Kidney (tissue), 14 donors: Measurements from ENCODE around the gene MRPL32. TPM values are rescaled to one million over a fixed set of nuclear protein-coding genes. Genes with fewer than 3 reads are reported as not detected.

Experiments
- DNase-seq, 5 donors: peaks; one replicate each; pipeline ENCODE4 v3.0.0-alpha.2; 2013 to 2020
- FAIRE-seq: peaks from 2 replicates; lab custom pipeline; 2012; peaks lifted over from hg19 to GRCh38; lab: Jason Lieb, UNC
- H3K27ac ChIP-seq, 2 donors: one replicate each; pipeline ENCODE4 v1.7.0; 2013; ENCODE audit warnings: low read depth in 2 of 2, low read length in 2 of 2, inconsistent platforms in 1 of 2
- H3K27me3 ChIP-seq: one replicate; pipeline ENCODE4 v1.7.1; 2013; ENCODE audit warnings: low read length, inconsistent platforms; ENCODE audit not compliant: control insufficient read depth, insufficient read depth
- H3K36me3 ChIP-seq, 3 donors: one replicate each; pipeline versions ENCODE4 v1.7.0 to v1.7.1; 2013; ENCODE audit warnings: low read length in 3 of 3, control low read depth in 1 of 3, inconsistent platforms in 1 of 3; ENCODE audit not compliant: insufficient read depth in 3 of 3, control insufficient read depth in 2 of 3
- H3K4me1 ChIP-seq, 3 donors: one replicate each; pipeline versions ENCODE4 v1.7.0 to v1.7.1; 2013; ENCODE audit warnings: low read length in 3 of 3, inconsistent platforms in 1 of 3, low read depth in 1 of 3; ENCODE audit not compliant: control insufficient read depth in 2 of 3, insufficient read depth in 2 of 3
- H3K4me3 ChIP-seq, 3 donors: one replicate each; pipeline versions ENCODE4 v1.7.0 to v1.8.1; 2013; ENCODE audit warnings: low read length in 3 of 3, control low read depth in 1 of 3, inconsistent platforms in 1 of 3
- H3K9ac ChIP-seq, 3 donors: one replicate each; pipeline versions ENCODE4 v1.7.0 to v1.7.1; 2013; ENCODE audit warnings: low read length in 3 of 3, control low read depth in 1 of 3, inconsistent platforms in 1 of 3
- H3K9me3 ChIP-seq, 3 donors: one replicate each; pipeline versions ENCODE4 v1.7.0 to v1.7.1; 2013; ENCODE audit warnings: low read length in 3 of 3, control low read depth in 1 of 3, inconsistent platforms in 1 of 3; ENCODE audit not compliant: control insufficient read depth in 2 of 3, insufficient read depth in 1 of 3
- CTCF ChIP-seq: IDR thresholded peaks from 3 replicates; pipeline ENCODE4 v1.5.1; 2012; ENCODE audit warnings: mild to moderate bottlenecking, moderate library complexity, borderline replicate concordance; ENCODE audit not compliant: insufficient read depth; ENCODE audit errors: extremely low read depth
- intact Hi-C: fragments of 100-400 bp; cut with DNase I; formaldehyde crosslinking; loops from one replicate; pipeline ENCODE4 v1.11.1; 2022
- polyA plus RNA-seq: library from polyadenylated mRNA; stranded (reverse); fragments of 350-450 nt; fragmentation: Illumina TruSeq; extraction: RNeasy Lipid Tissue Mini Kit (QIAGEN cat#74804); gene quantifications from one replicate; pipeline ENCODE4 v1.2.3, GENCODE V29; 2014; ENCODE audit warnings: low read depth, low replicate concordance; ENCODE audit not compliant: insufficient read depth
- total RNA-seq: library from RNA; stranded (reverse); fragmentation: NEBNext Ultra II Directional; extraction: Animal tissue kit (Norgen Biotek cat#: 25700); gene quantifications from one replicate; pipeline ENCODE4 v1.2.1, GENCODE V29; 2021
- donor health status: control.
- donor health status: control.
- donor health status: control.
- donor health status: control.
- donor health status: control.
- donor health status: DM: yes; HTN: yes; CAD: no.
- donor health status: Normal renal cell carcinoma (clear cell type).

Gene MRPL32
- total and polyA plus RNA-seq, 2 donors from 2014 or later = 45.8 to 101 TPM

- Histone ChIP-seq H3K9ac (no peak overlapping the region), H3K4me3 (no peak overlapping the region), H3K27me3 (no peaks in the 10 kb centered on the region), H3K9me3 (no peaks in the 10 kb centered on the region), H3K4me1 (peaks cover 0 to 5% (median 5%) of the 10 kb centered on the region in 3 donors), H3K27ac (no peak overlapping the region), H3K36me3 (no peaks in the 10 kb centered on the region)
- intact Hi-C loops = no loop called here
- FAIRE-seq = peak; percentile 55
- no peak for TF ChIP-seq CTCF
- no peak for DNase-seq
Measured at GRCh38 chr7:42886129-42886528, 46.0 kb upstream of the MRPL32 start.

- FAIRE-seq = no peak
- Histone ChIP-seq H3K27ac (no peak overlapping the region), H3K27me3 (no peaks in the 10 kb centered on the region), H3K4me3 (peak overlapping the region in 2 of 3 donors; percentile 81 to 96), H3K9ac (no peak overlapping the region), H3K36me3 (no peaks in the 10 kb centered on the region), H3K4me1 (peaks cover 0 to 5% (median 5%) of the 10 kb centered on the region in 3 donors), H3K9me3 (no peaks in the 10 kb centered on the region)
- peak in 2 of 5 donors; percentile 49 to 51 for DNase-seq
- intact Hi-C loops = no loop called here
- no peak for TF ChIP-seq CTCF
Measured at GRCh38 chr7:42886893-42887505, 45.2 kb upstream of the MRPL32 start.

GRCh38 chr7:42893346-42894240 lies 38.6 kb upstream of the MRPL32 start:
- Histone ChIP-seq H3K4me3 (no peak overlapping the region), H3K27ac (no peak overlapping the region), H3K4me1 (peaks cover 0 to 3% (median 0%) of the 10 kb centered on the region in 3 donors), H3K36me3 (no peaks in the 10 kb centered on the region), H3K27me3 (no peaks in the 10 kb centered on the region), H3K9me3 (no peaks in the 10 kb centered on the region), H3K9ac (no peak overlapping the region)
- FAIRE-seq (no peak), DNase-seq (no peak)
- intact Hi-C loops = no loop called here
- TF ChIP-seq CTCF = no peak
